DND-41 (cell line): Measurements from ENCODE around the gene RCC2.

Experiments used
- ATAC-seq: fragments of 200-7000 bp; cut with Tn5 transposase; 3 replicates; pipeline ENCODE4 v1.9.1; 2021; ENCODE audit warnings: low read depth; ENCODE audit not compliant: insufficient read depth
- DNase-seq: peaks from one replicate; pipeline ENCODE4 v3.0.0-alpha.2; 2020
- H2AFZ ChIP-seq: 2 replicates; pipeline ENCODE4 v1.6.0; 2012; ENCODE audit warnings: low read depth, low read length
- H3K27ac ChIP-seq: 2 replicates; pipeline ENCODE4 v1.5.1; 2012; ENCODE audit warnings: low read length, inconsistent platforms
- H3K27me3 ChIP-seq: fragments of 200-600 bp; sonication (generic); 2 replicates; pipeline ENCODE4 v1.6.0; 2012; ENCODE audit warnings: low read length, mild to moderate bottlenecking, inconsistent platforms; ENCODE audit not compliant: insufficient read depth, poor library complexity
- H3K36me3 ChIP-seq: 2 replicates; pipeline ENCODE4 v1.5.1; 2012; ENCODE audit warnings: low read length, inconsistent platforms; ENCODE audit not compliant: insufficient read depth
- H3K4me1 ChIP-seq: 2 replicates; pipeline ENCODE4 v1.5.1; 2012; ENCODE audit warnings: mild to moderate bottlenecking, low read length; ENCODE audit not compliant: insufficient read depth
- H3K4me2 ChIP-seq: 2 replicates; pipeline ENCODE4 v1.6.0; 2012; ENCODE audit warnings: mild to moderate bottlenecking, moderate library complexity, low read length, inconsistent platforms; ENCODE audit not compliant: insufficient read depth
- H3K4me3 ChIP-seq, 2 experiments: fragments of 200-600 bp in 1 of 2; shearing (Covaris generic) in 1 of 2; 2 replicates each; pipeline ENCODE4 v1.5.1; 2012 to 2016; ENCODE audit warnings: inconsistent platforms in 2 of 2, low read length in 2 of 2, mild to moderate bottlenecking in 2 of 2, low read depth in 1 of 2, moderate library complexity in 1 of 2
- H3K79me2 ChIP-seq: 2 replicates; pipeline ENCODE4 v1.6.0; 2012; ENCODE audit warnings: low read length, inconsistent platforms; ENCODE audit not compliant: insufficient read depth
- H3K9ac ChIP-seq: 2 replicates; pipeline ENCODE4 v1.6.0; 2012; ENCODE audit warnings: low read depth, mild to moderate bottlenecking, inconsistent platforms, low read length, moderate library complexity
- H3K9me3 ChIP-seq: 2 replicates; pipeline ENCODE4 v1.5.1; 2012; ENCODE audit warnings: low read length, moderate library complexity, mild to moderate bottlenecking, inconsistent platforms; ENCODE audit not compliant: insufficient read depth, severe bottlenecking
- H4K20me1 ChIP-seq: 2 replicates; pipeline ENCODE4 v1.6.0; 2012; ENCODE audit warnings: low read length; ENCODE audit not compliant: insufficient read depth
- EZH2 ChIP-seq: IDR thresholded peaks from 3 replicates; pipeline ENCODE4 v1.6.1; 2012; ENCODE audit warnings: borderline replicate concordance, low read depth, mild to moderate bottlenecking, moderate library complexity, low read length, inconsistent platforms; ENCODE audit not compliant: severe bottlenecking
- TF ChIP-seq, protein P1 (sequence below): IDR thresholded peaks from 2 replicates; pipeline ENCODE4 v1.5.1; 2012; ENCODE audit warnings: borderline replicate concordance, low read length, moderate library complexity, mild to moderate bottlenecking; ENCODE audit not compliant: poor library complexity, severe bottlenecking; ENCODE audit errors: extremely low read depth

The RCC2 gene

DNA sequence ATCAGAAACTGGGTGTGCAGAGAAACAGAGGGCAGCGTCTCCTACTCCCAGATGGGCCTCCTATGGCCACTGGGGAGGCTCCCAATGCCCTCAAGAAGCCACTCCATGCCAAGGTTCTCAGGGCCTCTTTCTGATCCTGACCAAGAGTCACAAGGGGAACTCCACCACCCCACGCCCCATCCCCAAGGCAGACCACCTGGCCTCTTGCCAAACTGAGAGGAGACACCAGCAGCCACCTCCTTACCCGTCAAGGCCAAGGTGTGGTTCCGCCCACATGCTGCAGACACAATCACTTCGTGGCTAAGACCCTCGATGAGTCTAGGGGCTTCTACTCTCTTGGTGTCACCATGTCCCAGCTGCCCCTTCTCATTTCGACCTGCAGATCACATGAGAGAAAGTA is 17.0 kb downstream of the RCC2 start:
- ATAC-seq (no peak), DNase-seq (no peak)
- Histone ChIP-seq H4K20me1 (peaks cover 92% of the 10 kb centered on the region), H3K4me3 (no peak overlapping the region), H3K36me3 (peaks cover 99% of the 10 kb centered on the region), H3K27ac (no peak overlapping the region), H3K9me3 (no peaks in the 10 kb centered on the region), H3K9ac (no peak overlapping the region), H3K4me2 (no peak overlapping the region), H3K79me2 (peaks cover 73% of the 10 kb centered on the region), H2AFZ (no peak overlapping the region), H3K4me1 (no peaks in the 10 kb centered on the region), H3K27me3 (no peaks in the 10 kb centered on the region)
- TF ChIP-seq, protein P1, sequence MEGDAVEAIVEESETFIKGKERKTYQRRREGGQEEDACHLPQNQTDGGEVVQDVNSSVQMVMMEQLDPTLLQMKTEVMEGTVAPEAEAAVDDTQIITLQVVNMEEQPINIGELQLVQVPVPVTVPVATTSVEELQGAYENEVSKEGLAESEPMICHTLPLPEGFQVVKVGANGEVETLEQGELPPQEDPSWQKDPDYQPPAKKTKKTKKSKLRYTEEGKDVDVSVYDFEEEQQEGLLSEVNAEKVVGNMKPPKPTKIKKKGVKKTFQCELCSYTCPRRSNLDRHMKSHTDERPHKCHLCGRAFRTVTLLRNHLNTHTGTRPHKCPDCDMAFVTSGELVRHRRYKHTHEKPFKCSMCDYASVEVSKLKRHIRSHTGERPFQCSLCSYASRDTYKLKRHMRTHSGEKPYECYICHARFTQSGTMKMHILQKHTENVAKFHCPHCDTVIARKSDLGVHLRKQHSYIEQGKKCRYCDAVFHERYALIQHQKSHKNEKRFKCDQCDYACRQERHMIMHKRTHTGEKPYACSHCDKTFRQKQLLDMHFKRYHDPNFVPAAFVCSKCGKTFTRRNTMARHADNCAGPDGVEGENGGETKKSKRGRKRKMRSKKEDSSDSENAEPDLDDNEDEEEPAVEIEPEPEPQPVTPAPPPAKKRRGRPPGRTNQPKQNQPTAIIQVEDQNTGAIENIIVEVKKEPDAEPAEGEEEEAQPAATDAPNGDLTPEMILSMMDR, result no peak
- no peak for TF ChIP-seq EZH2

DNA sequence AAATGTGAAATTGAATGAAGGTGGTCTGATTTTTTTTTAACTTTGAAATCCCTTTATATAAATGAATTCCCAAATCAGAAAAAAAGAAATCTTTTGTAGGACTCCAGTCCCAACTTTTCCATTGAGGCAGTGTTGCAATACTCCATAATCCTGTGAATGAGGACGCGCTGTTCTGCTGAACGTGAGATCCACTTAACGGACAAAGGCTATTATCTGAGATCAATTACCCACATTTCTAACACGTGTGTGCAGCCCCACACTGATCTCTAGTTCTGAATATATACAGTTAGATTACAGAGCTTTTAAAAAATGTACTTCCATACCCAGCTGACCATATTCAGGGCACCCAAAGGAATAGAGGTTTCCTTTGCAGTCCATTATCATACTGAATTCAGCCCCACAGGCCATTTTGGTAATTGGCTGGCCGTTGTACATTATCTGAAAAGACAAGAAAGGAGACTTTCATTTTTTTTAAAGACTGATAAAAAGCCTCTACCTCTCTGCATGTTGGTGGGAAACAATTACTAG is 19.0 kb downstream of the RCC2 start:
- Histone ChIP-seq H3K9ac (no peak overlapping the region), H3K4me2 (no peak overlapping the region), H3K27me3 (no peaks in the 10 kb centered on the region), H3K27ac (no peak overlapping the region), H3K36me3 (peaks cover 99% of the 10 kb centered on the region), H3K79me2 (peaks cover 56% of the 10 kb centered on the region), H4K20me1 (peaks cover 85% of the 10 kb centered on the region), H3K4me3 (no peak overlapping the region), H2AFZ (no peak overlapping the region), H3K4me1 (no peaks in the 10 kb centered on the region), H3K9me3 (no peaks in the 10 kb centered on the region)
- no peak for TF ChIP-seq EZH2
- TF ChIP-seq, protein P1, result no peak
- DNase-seq (no peak), ATAC-seq (no peak)

DNA sequence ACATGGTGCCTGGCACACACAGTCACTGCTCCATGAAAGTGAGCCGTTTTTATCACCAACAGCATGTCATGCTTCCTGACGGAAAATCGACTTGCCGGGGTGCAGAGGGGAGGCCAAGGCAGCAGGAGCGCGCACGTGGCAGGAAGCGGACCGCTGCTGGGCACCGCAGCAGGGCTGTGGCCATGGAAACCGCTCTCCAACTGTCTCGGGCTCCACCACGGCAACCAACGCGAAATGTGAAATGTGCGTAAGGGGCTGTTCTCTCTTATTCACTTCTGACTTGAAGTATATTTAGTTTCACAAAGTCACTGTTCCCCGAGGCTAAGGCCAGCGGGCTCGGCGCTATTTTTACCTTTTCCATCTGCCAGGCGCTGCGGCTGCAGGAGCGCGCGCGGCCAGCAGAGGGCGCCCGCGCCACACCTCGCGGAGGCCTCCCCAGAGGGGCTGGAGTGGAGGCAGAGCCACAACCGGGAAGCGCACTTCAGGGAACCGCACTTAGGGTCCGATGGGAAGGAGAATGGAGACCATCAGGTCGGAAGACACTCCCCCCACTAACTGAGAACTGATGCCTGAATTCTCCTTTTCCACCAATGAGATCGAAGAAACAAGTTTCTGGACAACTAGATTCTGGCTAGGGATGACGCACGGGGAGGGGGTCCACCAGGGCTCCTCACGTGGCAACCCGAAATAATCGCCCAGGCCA is 19.7 kb downstream of the RCC2 start:
- DNase-seq (peak; percentile 40), ATAC-seq (peak; percentile 68)
- peaks cover 99% of the 10 kb centered on the region for H3K36me3 ChIP-seq
- no peak overlapping the region for H3K4me3 ChIP-seq
- H4K20me1 ChIP-seq, result peaks cover 83% of the 10 kb centered on the region
- no peak overlapping the region for H3K4me2 ChIP-seq
- TF ChIP-seq EZH2, result no peak
- TF ChIP-seq, protein P1, result peak; percentile 89
- H3K9me3 ChIP-seq, result no peaks in the 10 kb centered on the region
- no peaks in the 10 kb centered on the region for H3K27me3 ChIP-seq
- H3K9ac ChIP-seq, result no peak overlapping the region
- H2AFZ ChIP-seq, result no peak overlapping the region
- H3K79me2 ChIP-seq, result peaks cover 49% of the 10 kb centered on the region
- H3K4me1 ChIP-seq, result no peaks in the 10 kb centered on the region
- H3K27ac ChIP-seq, result no peak overlapping the region; the same call in 1 of the 2 replicates
